GM21381 (cell line): Measurements from ENCODE around the gene PARK7.

Source experiments
- ATAC-seq: cut with Tn5 transposase; IDR thresholded peaks from one replicate; pipeline ENCODE4 v1.9.1; 2021; ENCODE audit warnings: mild to moderate bottlenecking, moderate library complexity; ENCODE audit not compliant: unreplicated experiment

PARK7 gene

DNA sequence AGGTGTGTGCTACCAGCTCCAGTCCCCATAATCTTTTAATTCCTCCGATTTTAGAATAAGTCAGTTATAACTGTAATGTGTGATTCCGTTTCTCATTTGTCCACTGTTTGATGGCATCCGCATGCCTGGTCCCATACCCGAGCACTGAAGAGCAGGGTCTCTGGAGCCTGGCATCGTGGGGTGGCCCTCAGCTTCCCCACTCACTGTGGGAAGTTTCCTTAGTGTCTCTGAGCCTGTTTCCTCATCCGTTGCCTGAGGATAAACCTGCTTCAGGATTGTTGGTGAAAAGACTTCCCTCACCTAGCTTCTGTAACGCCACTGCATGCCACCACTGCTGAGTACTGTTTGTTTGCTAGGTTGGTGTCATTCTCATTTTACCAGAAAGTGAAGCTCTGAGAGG lies 19.5 kb downstream of the PARK7 start:
- ATAC-seq, result no peak

DNA sequence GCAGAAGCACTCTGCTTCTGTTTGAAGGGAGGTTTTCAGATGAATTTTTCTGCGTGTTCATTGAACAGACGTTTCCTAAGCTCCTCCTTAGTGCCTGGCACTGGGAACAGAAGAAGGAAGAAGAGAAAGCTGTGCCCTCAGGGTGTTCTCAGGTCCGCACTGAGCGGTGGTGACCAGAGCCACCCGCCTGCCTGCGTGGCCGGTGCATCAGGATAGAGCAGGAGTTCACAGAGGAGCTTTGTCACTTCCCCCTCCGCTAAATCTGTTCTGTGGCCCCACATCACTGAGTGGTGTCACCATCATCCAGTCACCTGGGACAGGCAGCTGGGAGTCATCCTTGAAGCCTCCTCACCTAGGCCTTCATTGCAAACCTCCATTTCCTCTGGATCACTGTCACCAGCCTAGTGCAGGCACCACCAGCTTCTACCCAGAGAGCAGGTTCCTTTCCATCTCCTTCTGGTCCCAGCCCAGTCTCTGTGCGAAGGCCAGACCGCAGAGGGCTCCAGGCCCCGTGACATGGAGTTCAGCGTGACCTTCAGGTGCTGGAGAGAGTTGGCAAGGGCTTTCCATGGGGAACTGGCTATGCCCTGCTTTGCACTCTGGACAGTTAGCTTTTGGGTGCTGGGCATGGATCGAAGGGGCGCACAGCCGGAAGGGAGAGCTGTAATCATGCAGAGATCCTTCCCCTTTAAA lies 21.7 kb downstream of the PARK7 start:
- ATAC-seq, result no peak

DNA sequence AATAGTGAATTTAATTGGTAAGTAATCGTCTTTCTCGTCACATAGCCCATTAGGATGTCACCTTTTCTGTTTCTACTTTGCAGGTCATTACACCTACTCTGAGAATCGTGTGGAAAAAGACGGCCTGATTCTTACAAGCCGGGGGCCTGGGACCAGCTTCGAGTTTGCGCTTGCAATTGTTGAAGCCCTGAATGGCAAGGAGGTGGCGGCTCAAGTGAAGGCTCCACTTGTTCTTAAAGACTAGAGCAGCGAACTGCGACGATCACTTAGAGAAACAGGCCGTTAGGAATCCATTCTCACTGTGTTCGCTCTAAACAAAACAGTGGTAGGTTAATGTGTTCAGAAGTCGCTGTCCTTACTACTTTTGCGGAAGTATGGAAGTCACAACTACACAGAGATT lies 23.3 kb downstream of the PARK7 start:
- no peak for ATAC-seq

DNA sequence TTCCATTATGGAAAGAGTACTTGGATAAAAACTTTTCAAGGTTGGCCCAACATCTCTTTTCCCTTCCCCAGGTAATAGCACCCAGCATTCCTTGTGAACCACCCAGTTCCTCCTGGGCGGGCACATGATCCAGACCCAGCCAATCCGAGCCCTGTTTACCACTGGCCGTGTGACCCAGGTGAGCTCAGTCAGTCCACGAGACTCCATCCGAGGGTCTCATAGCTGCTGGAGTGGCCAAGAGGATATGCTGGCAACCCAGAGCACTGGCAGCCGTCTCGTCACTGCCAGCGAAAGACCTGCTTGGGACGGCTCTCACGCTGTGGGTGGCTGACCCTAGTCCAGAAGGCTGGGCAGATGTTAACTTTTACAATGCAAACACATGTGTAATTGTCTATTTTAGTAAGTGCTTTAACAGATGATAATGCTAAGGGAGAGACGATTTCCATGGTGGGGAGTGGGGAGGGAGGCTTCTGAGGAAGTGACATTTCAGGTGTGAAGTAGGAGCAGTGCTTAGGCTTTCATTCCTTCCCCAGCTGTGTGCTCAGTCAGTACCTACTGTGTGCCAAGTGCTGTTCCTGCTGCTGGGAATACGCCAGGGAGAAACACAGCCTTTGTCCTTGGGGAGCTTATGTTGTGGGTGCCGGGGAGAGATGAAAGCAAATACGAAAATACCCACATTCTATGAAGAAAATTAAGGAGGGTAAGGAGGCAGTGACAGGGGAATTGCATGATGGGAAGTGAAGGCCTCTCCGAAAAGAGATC lies 24.5 kb downstream of the PARK7 start:
- ATAC-seq, result no peak

DNA sequence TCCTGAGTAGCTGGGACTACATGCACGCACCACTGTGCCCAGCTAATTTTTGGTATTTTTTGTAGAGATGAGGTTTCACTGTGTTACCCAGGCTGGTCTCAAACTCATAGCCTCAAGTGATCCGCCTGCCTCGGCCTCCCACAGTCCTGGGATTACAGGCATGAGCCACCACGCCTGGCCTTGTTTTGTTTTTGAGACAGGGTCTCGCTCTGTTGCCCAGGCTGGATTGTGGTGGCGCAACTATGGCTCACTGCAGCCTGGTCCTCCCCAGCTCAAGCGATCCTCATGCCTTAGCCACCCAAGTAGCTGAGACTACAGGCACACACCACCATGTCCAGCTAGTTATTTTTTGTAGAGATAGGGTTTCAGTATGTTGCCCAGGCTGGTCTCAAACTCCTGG lies 26.0 kb downstream of the PARK7 start:
- ATAC-seq, result no peak

DNA sequence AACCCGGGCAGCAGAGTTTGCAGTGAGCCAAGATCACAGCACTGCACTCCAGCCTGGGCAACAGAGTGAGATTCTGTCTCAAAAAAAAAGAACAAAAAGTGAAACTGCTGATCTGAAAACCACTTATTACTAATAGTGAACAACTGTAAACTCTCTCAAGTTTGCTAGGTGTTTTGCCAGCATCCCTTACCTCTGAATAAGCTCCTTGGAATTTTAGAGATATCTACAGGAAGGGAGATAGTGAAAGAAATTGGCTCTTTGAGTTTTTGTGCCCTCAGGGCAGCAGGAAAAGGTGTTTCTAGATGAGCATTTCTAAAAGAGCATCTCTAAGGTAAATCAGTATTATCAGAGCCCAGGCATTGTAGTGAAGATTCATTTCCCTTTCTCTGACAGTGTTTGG lies 27.1 kb downstream of the PARK7 start:
- ATAC-seq, result no peak

DNA sequence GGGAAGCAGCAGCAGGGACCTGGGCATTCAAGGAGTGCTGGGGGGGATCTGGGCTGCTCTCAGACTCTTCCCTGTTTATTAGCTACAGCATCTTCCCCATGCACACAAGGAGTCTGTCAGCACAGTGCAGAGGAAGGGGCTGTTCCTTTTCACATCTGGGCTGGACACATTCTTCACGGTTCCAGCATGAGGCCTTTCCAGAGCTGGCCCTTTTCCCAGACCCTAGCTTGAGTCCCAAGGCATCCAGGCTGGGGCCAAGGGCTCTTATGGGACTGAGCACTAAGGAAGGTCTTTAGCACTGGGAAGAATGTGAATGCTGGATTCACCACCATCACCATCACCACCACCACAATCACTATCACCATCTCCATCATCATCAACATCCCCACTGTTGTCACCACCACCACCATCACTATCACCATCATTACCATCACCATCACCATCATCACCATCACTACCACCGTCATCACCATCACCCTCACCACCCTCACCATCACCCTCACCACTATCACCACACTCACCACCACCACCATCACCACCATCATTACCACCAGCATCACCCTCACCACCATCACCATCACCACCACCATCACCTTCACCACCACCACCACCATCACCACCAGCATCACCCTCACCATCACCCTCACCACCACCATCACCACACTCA lies 28.4 kb downstream of the PARK7 start:
- no peak for ATAC-seq

DNA sequence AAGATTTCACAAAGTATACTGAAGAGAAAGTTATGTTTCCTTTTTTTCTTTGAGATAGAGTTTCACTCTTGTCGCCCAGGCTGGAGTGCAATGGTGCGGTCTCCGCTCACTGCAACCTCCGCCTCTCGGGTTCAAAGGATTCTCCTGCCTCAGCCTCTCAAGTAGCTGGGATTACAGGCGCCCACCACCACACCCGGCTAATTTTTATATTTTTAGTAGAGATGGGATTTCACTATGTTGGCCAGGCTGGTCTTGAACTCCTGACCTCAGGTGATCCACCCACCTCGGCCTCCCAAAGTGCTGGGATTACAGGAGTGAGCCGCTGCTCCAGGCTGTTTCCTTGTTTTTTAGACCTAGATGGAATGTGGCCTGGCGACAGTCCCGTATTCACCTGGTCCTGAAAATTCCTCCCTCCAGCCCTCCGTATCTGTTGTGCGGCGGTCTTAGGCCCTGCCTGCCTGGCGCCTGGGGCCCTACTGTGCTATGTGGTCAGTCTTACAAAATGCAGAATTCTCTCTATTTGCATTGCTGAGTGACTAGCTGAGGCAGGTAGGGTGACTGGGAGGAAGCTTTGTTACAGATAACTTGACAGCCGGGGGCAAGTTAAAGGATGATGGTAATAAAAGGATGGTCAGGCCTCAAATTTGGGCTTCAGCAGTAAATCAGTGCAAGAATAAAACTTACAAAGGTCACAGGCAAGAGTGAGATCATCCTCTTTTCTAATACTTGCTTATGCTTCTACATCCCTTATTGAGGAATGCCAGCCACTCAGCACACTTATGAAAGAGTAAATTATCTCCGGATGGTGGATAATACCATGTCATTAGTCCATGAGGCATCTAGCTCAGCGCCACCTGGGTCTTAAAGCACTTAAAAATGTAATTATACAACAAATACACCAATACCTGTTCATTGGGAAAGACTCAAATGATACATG lies 30.3 kb downstream of the PARK7 start:
- no peak for ATAC-seq

DNA sequence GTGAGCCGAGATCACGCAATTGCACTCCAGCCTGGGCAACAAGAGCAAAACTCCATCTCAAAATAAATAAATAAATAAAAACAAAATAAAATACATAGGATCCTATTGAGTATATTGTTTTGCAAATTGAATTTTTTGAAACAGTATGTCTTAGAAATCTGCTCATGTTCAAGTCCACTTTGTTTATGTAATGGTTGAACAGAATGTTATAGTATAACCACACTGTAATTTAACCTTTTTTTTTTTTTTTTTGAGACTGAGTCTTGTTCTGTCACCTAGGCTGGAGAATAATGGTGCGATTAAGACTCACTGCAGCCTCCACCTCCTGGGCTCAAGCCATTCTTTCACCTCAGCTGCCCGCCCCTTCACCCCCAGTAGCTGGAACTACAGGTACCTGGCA lies 31.4 kb downstream of the PARK7 start:
- no peak for ATAC-seq

DNA sequence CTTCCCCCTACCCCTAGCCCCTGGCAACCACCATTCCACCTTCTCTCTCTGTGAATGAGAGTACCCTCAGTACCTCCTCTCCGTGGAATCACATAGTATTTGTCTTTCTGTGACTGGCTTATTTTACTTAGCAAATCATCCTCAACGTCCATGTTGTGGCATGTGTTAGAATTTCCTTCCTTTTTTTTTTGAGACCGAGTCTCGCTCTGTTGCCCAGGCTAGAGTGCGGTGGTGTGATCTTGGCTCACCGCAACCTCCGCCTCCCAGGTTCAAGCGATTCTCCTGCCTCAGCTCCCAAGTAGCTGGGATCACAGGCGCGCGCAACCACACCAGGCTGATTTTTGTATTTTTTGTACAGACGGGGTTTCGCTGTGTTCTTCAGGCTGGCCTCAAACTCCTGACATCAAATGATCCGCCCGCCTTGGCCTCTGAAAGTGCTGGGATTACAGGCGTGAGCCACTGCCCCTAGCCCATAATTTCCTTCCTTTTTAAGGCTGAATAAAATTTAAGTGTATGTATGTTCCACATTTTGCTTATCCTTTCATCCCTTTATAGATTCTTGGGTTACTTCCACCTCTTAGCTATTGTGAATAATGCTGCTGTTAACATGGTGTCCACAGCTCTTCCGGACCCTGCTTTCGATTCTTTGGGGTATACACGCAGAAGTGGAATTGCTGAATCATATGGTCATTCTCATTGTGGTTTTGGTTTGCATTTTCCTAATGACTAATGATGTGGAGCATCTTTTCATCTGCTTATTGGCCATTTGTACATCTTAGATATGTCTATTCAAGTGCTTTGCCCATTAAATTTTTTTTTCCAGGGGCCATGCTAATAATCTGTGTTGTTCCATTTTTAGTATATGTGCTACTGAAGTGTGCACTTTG lies 32.3 kb downstream of the PARK7 start:
- peak; percentile 86 for ATAC-seq

DNA sequence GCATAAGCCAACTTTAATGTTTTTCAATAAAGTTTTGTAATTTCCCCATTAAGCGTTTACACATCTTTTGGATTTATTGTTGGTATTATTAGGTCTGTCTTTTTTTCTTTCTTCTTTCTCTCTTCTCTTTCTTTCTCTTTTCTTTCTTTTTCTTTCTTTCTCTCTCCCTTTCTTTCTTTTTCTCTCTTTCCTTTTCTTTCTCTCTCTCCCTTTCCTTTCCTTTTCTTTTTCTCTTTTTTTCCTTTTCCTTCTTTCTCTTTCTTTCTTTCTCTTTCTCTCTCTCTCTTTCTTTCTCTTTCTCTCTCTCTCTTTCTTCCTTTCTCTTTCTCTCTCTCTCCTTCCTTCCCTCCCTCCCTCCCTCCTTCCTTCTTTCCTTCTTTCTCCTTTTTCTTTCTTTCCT lies 33.3 kb downstream of the PARK7 start:
- no peak for ATAC-seq

DNA sequence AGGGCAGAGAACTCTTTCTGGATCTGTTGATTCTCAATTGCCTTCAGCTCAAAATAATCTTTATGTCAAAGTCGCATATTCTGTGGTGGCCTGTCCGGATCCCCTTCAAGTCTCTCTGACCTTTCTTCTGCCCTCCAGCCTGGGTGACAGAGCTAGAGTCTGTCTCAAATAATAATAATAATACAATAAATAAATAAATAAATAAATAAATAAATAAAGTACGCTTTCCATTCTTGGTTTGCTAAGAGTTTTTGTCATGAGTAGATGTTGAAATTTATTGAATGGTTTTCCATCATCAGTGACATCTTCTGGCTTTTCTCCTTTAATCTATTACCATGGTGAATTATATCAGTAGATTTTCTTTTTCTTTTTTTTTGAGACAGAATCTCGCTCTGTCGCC lies 33.9 kb downstream of the PARK7 start:
- no peak for ATAC-seq

DNA sequence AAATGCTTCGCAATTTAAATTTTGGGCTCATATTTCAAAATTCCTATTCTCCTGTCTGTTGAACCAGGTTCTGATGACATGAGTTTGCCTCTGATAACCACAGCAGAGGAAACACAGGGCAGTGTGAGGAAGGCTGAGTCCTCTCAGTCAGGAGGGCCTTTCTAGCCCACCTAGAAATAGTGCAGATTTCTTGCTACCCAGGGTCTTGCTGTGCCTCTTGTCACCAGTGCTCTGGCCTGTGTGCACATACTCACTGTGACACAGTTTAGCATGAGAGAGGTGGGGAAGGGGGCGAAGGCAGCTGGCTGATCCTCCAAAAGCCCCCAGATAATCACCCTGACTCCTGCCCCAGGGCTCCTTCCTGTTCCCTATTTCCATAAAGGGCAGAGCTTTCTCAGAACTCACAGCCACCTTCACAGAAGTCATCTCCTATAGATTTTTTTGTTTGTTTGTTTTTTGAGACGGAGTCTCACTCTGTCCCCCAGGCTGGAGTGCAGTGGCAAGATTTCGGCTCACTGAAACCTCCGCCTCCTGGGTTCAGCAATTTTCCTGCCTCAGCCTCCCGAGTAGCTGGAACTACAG lies 40.9 kb downstream of the PARK7 start:
- no peak for ATAC-seq

DNA sequence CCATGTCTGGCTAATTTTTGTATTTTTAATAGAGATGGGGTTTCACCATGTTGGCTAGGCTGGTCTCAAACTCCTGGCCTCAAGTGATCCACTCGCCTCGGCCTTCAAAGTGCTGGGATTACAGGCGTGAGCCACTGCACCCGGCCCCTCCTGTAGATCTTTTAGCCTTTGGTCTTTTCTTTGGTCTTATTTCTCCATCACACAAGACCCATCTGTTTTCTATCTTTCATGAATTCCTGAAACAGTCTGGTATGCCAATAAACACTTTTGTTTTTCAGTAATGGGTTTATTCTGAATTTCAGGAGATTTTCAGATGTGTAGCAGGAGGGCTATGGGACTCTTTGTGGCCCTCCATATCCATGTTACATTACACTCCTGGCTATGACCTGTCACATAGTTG lies 41.4 kb downstream of the PARK7 start:
- no peak for ATAC-seq

DNA sequence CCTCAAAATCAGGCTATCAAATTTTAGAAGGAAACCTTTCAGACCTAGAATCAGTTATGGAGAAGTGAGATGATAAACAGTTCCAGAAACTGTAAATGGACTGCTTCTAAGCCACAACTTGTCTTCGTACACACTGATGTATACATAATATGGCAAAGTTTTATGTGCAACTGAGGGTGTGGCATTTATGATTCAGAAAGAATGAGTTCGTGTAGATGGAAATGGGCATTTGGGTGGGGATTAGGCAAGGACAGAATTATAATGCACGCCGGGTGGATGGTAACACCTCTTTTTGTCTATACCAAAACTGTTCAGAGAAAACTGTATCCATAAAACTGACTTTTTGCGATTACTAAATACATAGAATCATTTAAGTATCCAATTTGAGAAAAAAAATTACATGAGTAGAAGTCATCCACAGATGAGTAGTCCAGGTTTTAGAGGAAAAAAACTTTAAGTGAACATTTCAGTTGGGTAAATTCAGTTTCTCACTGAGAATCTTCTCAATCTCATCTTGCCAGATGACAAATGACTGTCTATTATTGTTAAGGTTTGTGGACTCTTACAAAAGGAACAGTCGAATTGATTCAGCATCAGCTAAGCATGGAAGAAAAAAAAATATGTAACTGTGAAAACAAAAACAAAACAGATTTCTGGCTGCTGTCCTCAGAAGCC lies 42.1 kb downstream of the PARK7 start:
- no peak for ATAC-seq

DNA sequence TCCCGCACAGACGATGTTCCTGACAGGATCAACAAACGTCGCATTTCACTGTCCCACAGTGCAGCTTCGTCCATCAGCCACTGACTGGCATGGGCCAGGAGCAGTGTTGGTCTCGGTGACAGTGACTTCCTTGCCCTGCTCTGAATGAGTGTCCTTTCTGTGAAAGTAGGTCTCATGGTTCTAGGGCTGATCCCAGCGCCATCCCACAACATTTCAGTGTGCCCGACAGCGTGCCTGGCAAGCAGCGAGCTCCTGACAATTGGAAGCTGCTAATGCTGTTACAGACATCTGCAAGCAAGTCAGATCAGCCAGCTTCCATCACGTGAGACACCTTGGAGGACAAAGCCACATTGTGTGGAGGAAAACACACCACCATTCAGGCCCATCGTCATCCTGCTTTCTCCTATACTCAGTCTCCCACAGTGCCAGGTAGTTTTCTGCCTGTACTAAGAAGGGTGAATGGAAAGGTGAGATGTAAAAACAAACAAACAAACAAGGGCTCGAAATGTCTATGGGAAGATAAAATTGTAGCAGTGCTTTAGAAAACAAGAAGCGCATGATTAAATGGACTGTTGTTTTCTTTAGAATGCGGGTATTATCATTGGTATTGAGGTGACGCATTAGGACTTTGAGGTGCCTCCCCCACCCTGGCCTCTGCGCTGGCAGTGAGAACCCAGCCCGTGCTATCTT lies 42.7 kb downstream of the PARK7 start:
- no peak for ATAC-seq

DNA sequence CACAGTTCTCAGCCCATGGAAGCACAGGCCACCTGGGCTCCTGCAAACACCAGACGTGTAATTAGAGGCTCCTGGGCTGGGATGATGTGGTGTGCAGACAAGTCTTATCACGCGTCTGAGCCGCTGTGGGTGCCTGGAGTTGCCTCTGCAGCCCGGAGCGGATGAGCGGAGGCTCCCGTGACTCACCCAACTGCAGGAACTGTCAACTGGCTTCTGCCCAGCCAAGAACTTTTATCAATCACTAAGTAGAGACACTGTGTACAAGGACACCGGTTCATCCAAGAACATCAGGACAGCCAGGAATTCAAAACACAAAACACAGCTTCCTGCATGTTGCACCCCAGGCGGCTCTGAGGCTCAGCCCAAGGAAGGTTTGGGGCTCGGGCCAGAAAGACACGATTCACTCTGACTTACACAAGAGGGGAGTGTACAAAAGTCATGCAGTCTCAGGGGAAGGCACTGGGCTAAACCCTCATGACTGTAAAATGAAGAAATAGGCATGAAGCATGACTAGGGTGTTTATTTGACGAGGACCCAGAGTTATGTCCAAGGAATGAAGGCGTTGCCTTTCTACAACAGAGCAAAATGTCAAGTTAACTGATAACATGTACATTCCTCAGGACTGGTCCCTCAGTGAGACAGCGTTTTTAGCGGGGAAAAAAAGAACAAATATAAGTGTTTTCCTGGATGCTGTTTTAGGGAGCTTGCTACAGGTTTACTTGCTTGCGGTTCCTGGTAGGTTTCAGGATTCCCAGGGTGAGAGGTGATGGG lies 43.5 kb downstream of the PARK7 start:
- no peak for ATAC-seq
